ENCODE measurements around the gene NUBPL.

- no peak for TF ChIP-seq ZNF274 (IDR thresholded peaks at IDR 0.05; ENCODE audit: low read depth, low read length)
- TF ChIP-seq YY1 (IDR thresholded peaks at IDR 0.05; ENCODE audit: insufficient read depth, insufficient read length): no peak
- TF ChIP-seq SUZ12 (IDR thresholded peaks at IDR 0.05; ENCODE audit: extremely low read depth, insufficient read depth, insufficient read length): no peak
Measured at GRCh38 chr14:31876741-31877140, 315.5 kb downstream of the NUBPL start.
